ENCODE results near the gene PCGF3. TPM values are rescaled to one million over a fixed set of nuclear protein-coding genes. Genes with fewer than 3 reads are reported as not detected.

Gene PCGF3
- total RNA-seq, 1 donor from 2014 or later, result 35.2 TPM

GRCh38 chr4:787561-787981 lies 81.9 kb downstream of the PCGF3 start:
- DNase-seq (ENCODE audit: low read depth), result no peak
- no peak for TF ChIP-seq CTCF (conservative IDR thresholded peaks at IDR 0.05; ENCODE audit: low read depth, low read length)
- H3K4me3 ChIP-seq (ENCODE audit: low read depth, low read length), result no peak overlapping the region

GRCh38 chr4:788006-788635 lies 82.5 kb downstream of the PCGF3 start:
- no peak for TF ChIP-seq CTCF (conservative IDR thresholded peaks at IDR 0.05; ENCODE audit: low read depth, low read length)
- no peak overlapping the region for H3K4me3 ChIP-seq (ENCODE audit: low read depth, low read length)
- DNase-seq (ENCODE audit: low read depth), result no peak

- DNase-seq (ENCODE audit: low read depth), result no peak
- TF ChIP-seq CTCF (conservative IDR thresholded peaks at IDR 0.05; ENCODE audit: low read depth, low read length), result no peak
- no peak overlapping the region for H3K4me3 ChIP-seq (ENCODE audit: low read depth, low read length)
Measured at GRCh38 chr4:788636-789297, 83.1 kb downstream of the PCGF3 start.

- DNase-seq (ENCODE audit: low read depth), result no peak
- H3K4me3 ChIP-seq (ENCODE audit: low read depth, low read length), result no peak overlapping the region
- no peak for TF ChIP-seq CTCF (conservative IDR thresholded peaks at IDR 0.05; ENCODE audit: low read depth, low read length)
Measured at GRCh38 chr4:789571-790465, 84.2 kb downstream of the PCGF3 start.

GRCh38 chr4:790466-790820 lies 84.8 kb downstream of the PCGF3 start:
- TF ChIP-seq CTCF (conservative IDR thresholded peaks at IDR 0.05; ENCODE audit: low read depth, low read length), result no peak
- DNase-seq (ENCODE audit: low read depth), result no peak
- H3K4me3 ChIP-seq (ENCODE audit: low read depth, low read length), result no peak overlapping the region

- no peak for DNase-seq (ENCODE audit: low read depth)
- no peak for TF ChIP-seq CTCF (conservative IDR thresholded peaks at IDR 0.05; ENCODE audit: low read depth, low read length)
- H3K4me3 ChIP-seq (ENCODE audit: low read depth, low read length), result no peak overlapping the region
Measured at GRCh38 chr4:791252-791897, 85.7 kb downstream of the PCGF3 start.
